IMR-90 (cell line): Measurements from ENCODE around the gene GRHL3. TPM values are rescaled to one million over a fixed set of nuclear protein-coding genes. Genes with fewer than 3 reads are reported as not detected.

Experiments used
- ATAC-seq: fragments of 200-7000 bp; cut with Tn5 transposase; 2 replicates; pipeline ENCODE4 v1.9.1; 2020; ENCODE audit warnings: low read depth, mild to moderate bottlenecking, moderate library complexity
- BruUV-seq: library from RNA; stranded (reverse); fragments of 400-500 nt; replicated peaks from 2 replicates; lab custom pipeline; 2021; lab: Mats Ljungman, UMichigan
- CTCF ChIA-PET: fragments of 300-600 bp; formaldehyde crosslinking; extraction: SDS; loops from one replicate; lab custom pipeline; 2021; ENCODE audit warnings: antibody characterized with exemption; lab: Yijun Ruan, JAX
- POLR2A ChIA-PET: fragments of 300-600 bp; sonication (Branson Sonifier 250); formaldehyde crosslinking; loops from one replicate; lab custom pipeline; 2022; ENCODE audit warnings: antibody characterized with exemption; ENCODE audit not compliant: unreplicated experiment; lab: Charles Lee
- DNase-seq: peaks from one replicate; pipeline ENCODE4 v3.0.0; 2013
- H2AFZ ChIP-seq: replicated peaks from 2 replicates; pipeline ENCODE3; 2013; ENCODE audit warnings: low read length, mild to moderate bottlenecking; ENCODE audit not compliant: poor library complexity
- H2AK5ac ChIP-seq: 2 replicates; pipeline ENCODE4 v1.6.1; 2013; ENCODE audit warnings: low read depth, low read length, inconsistent platforms
- H2AK9ac ChIP-seq: replicated peaks from 2 replicates; pipeline ENCODE3; 2013; ENCODE audit warnings: mild to moderate bottlenecking, low read depth, low read length, moderate library complexity; ENCODE audit not compliant: poor library complexity
- H2BK120ac ChIP-seq: 2 replicates; pipeline ENCODE4 v1.6.1; 2013; ENCODE audit warnings: low read depth, low read length, inconsistent platforms
- H2BK15ac ChIP-seq: 3 replicates; pipeline ENCODE4 v1.6.1; 2013; ENCODE audit warnings: low read depth, low read length, inconsistent platforms
- H2BK20ac ChIP-seq: 2 replicates; pipeline ENCODE4 v1.6.1; 2013; ENCODE audit warnings: low read depth, mild to moderate bottlenecking, inconsistent platforms, low read length, moderate library complexity
- H2BK5ac ChIP-seq: 2 replicates; pipeline ENCODE4 v1.6.1; 2013; ENCODE audit warnings: mild to moderate bottlenecking, low read depth, low read length, inconsistent platforms; ENCODE audit not compliant: poor library complexity, severe bottlenecking
- H3K14ac ChIP-seq: replicated peaks from 2 replicates; pipeline ENCODE4 v1.6.1; 2013; ENCODE audit warnings: low read depth, low read length, inconsistent platforms
- H3K18ac ChIP-seq: 2 replicates; pipeline ENCODE4 v1.6.1; 2013; ENCODE audit warnings: low read depth, low read length, control low read depth
- H3K23ac ChIP-seq: 2 replicates; pipeline ENCODE4 v1.6.1; 2013; ENCODE audit warnings: low read depth, low read length, inconsistent platforms
- H3K27ac ChIP-seq: 2 replicates; pipeline ENCODE4 v1.5.1; 2013; ENCODE audit warnings: mild to moderate bottlenecking, control low read depth, low read length; ENCODE audit not compliant: insufficient read depth
- H3K27me3 ChIP-seq: 2 replicates; pipeline ENCODE4 v1.6.1; 2013; ENCODE audit warnings: low read length; ENCODE audit not compliant: control insufficient read depth, insufficient read depth
- H3K36me3 ChIP-seq: 2 replicates; pipeline ENCODE4 v1.6.1; 2013; ENCODE audit warnings: low read length, mixed read lengths; ENCODE audit not compliant: control insufficient read depth, insufficient read depth
- H3K4ac ChIP-seq: 2 replicates; pipeline ENCODE4 v1.6.1; 2013; ENCODE audit warnings: low read depth, low read length, inconsistent platforms
- H3K4me1 ChIP-seq: 2 replicates; pipeline ENCODE4 v1.6.1; 2013; ENCODE audit warnings: low read length, mixed read lengths; ENCODE audit not compliant: control insufficient read depth, insufficient read depth
- H3K4me2 ChIP-seq: 2 replicates; pipeline ENCODE4 v1.6.1; 2013; ENCODE audit warnings: low read depth, mild to moderate bottlenecking, control low read depth, low read length, moderate library complexity
- H3K4me3 ChIP-seq: 2 replicates; pipeline ENCODE4 v1.5.1; 2013; ENCODE audit warnings: low read depth, mild to moderate bottlenecking, control low read depth, low read length, moderate library complexity; ENCODE audit not compliant: insufficient read depth
- H3K56ac ChIP-seq: 2 replicates; pipeline ENCODE4 v1.6.1; 2013; ENCODE audit warnings: low read length, inconsistent platforms; ENCODE audit not compliant: insufficient read depth; ENCODE audit errors: extremely low read depth
- H3K79me1 ChIP-seq, 2 experiments: 2 replicates each; pipeline ENCODE4 v1.6.1; 2013; ENCODE audit warnings: low read length in 2 of 2, inconsistent platforms in 1 of 2, low read depth in 1 of 2
- H3K9ac ChIP-seq: 2 replicates; pipeline ENCODE4 v1.6.1; 2013; ENCODE audit warnings: low read depth, low read length, control low read depth
- H3K9me1 ChIP-seq: 2 replicates; pipeline ENCODE4 v1.6.1; 2013; ENCODE audit warnings: low read length, inconsistent platforms; ENCODE audit not compliant: insufficient read depth
- H3K9me3 ChIP-seq: 2 replicates; pipeline ENCODE4 v1.6.1; 2013; ENCODE audit warnings: low read length; ENCODE audit not compliant: control insufficient read depth, insufficient read depth
- H4K20me1 ChIP-seq: 2 replicates; pipeline ENCODE4 v1.6.1; 2013; ENCODE audit warnings: low read length, inconsistent platforms; ENCODE audit not compliant: insufficient read depth
- H4K5ac ChIP-seq: 2 replicates; pipeline ENCODE4 v1.6.1; 2013; ENCODE audit warnings: mild to moderate bottlenecking, low read depth, low read length, control low read depth
- H4K8ac ChIP-seq, 2 experiments: 2 replicates each; pipeline ENCODE4 v1.6.1; 2013; ENCODE audit warnings: low read depth in 2 of 2, low read length in 2 of 2, control low read depth in 1 of 2, inconsistent platforms in 1 of 2
- H4K91ac ChIP-seq: 2 replicates; pipeline ENCODE4 v1.6.1; 2013; ENCODE audit warnings: low read depth, low read length, inconsistent platforms; ENCODE audit not compliant: insufficient read depth
- BHLHE40 ChIP-seq: fragments of 150-350 bp; IDR thresholded peaks from 2 replicates; pipeline ENCODE4 v1.6.1; 2016; ENCODE audit warnings: mild to moderate bottlenecking, low read depth, low read length
- CEBPB ChIP-seq: IDR thresholded peaks from 2 replicates; pipeline ENCODE4 v1.6.1; 2012; ENCODE audit warnings: low read depth, low read length, improper control_type of control experiment
- CHD1 ChIP-seq: IDR thresholded peaks from 2 replicates; pipeline ENCODE4 v1.6.1; 2012; ENCODE audit warnings: low read depth, low read length, improper control_type of control experiment
- ELK1 ChIP-seq: fragments of 150-350 bp; IDR thresholded peaks from 2 replicates; pipeline ENCODE4 v1.6.1; 2016; ENCODE audit warnings: low read depth, mild to moderate bottlenecking, low read length, moderate library complexity, borderline replicate concordance
- FOS ChIP-seq: fragments of 150-350 bp; IDR thresholded peaks from 2 replicates; pipeline ENCODE4 v1.6.1; 2016; ENCODE audit warnings: low read depth, low read length
- MAFK ChIP-seq: IDR thresholded peaks from 2 replicates; pipeline ENCODE4 v1.6.1; 2012; ENCODE audit warnings: low read depth, low read length, improper control_type of control experiment
- MAZ ChIP-seq: IDR thresholded peaks from 2 replicates; pipeline ENCODE4 v1.6.1; 2012; ENCODE audit warnings: low read depth, mild to moderate bottlenecking, low read length, improper control_type of control experiment, moderate library complexity, borderline replicate concordance
- MXI1 ChIP-seq: IDR thresholded peaks from 2 replicates; pipeline ENCODE4 v1.6.1; 2012; ENCODE audit warnings: low read depth, mild to moderate bottlenecking, low read length, moderate library complexity, borderline replicate concordance
- NFE2L2 ChIP-seq: fragments of 150-350 bp; IDR thresholded peaks from 2 replicates; pipeline ENCODE4 v1.6.1; 2016; ENCODE audit warnings: low read depth, mild to moderate bottlenecking, low read length
- POLR2A ChIP-seq: IDR thresholded peaks from 2 replicates; pipeline ENCODE4 v1.6.1; 2012; ENCODE audit warnings: mild to moderate bottlenecking, low read depth, low read length
- RAD21 ChIP-seq: IDR thresholded peaks from 2 replicates; pipeline ENCODE4 v1.6.1; 2012; ENCODE audit warnings: low read length, improper control_type of control experiment
- RCOR1 ChIP-seq: IDR thresholded peaks from 2 replicates; pipeline ENCODE4 v1.6.1; 2012; ENCODE audit warnings: mild to moderate bottlenecking, low read length, improper control_type of control experiment; ENCODE audit not compliant: insufficient replicate concordance
- RFX5 ChIP-seq: IDR thresholded peaks from 2 replicates; pipeline ENCODE4 v1.8.0; 2012; ENCODE audit warnings: low read depth, mild to moderate bottlenecking, low read length, moderate library complexity
- SMC3 ChIP-seq: fragments of 150-350 bp; IDR thresholded peaks from 2 replicates; pipeline ENCODE4 v1.6.1; 2016; ENCODE audit warnings: low read depth, mild to moderate bottlenecking, antibody characterized with exemption, low read length, moderate library complexity
- WGBS, 2 experiments: methylation state at CpG; one replicate each; pipeline versions ENCODE4 v1.1.5 to v1.1.7; 2013; ENCODE audit warnings: missing lambda C conversion rate in 2 of 2; ENCODE audit not compliant: insufficient read length in 1 of 2; ENCODE audit errors: extremely low coverage in 2 of 2; 5-methylcytosine and 5-hydroxymethylcytosine counted together
- dilution Hi-C: fragments of 300-500 bp; cut with HindIII; formaldehyde crosslinking; loops from one replicate; pipeline ENCODE4 v1.14.3; 2018; ENCODE audit warnings: low sequenced_read_pairs; ENCODE audit not compliant: unreplicated experiment
- in situ Hi-C: fragments of 300-500 bp; cut with MboI; formaldehyde crosslinking; loops from 3 replicates; pipeline ENCODE4 v1.14.3; 2019; ENCODE audit warnings: low sequenced_read_pairs, inconsistent platforms, mixed read lengths
- intact Hi-C: fragments of 100-400 bp; cut with micrococcal nuclease; formaldehyde crosslinking; loops from 2 replicates; pipeline ENCODE4 v1.10.0; 2022
- polyA plus RNA-seq, 3 experiments: library from polyadenylated mRNA; depleted of rRNA; stranded (reverse); fragments of >200 nt; gene quantifications; 2 replicates each; pipeline ENCODE4 v1.2.3, GENCODE V29; 2012; ENCODE audit warnings: low replicate concordance in 1 of 3
- total RNA-seq: library from RNA; depleted of rRNA; stranded (reverse); fragments of >200 nt; gene quantifications from 2 replicates; pipeline ENCODE4 v1.2.3, GENCODE V29; 2012
- TF ChIP-seq, protein P1 (sequence below): fragments of 150-350 bp; IDR thresholded peaks from 2 replicates; pipeline ENCODE4 v1.6.1; 2017; ENCODE audit warnings: mild to moderate bottlenecking, antibody characterized with exemption, low read length, low read depth
- TF ChIP-seq, protein P2 (sequence below): conservative IDR thresholded peaks from 2 replicates; pipeline ENCODE4 v1.5.1; 2012; ENCODE audit warnings: mild to moderate bottlenecking, low read depth, low read length, improper control_type of control experiment

Gene GRHL3
- total and polyA plus RNA-seq, 2 of the 4 experiments (the other 2 are of a cell fraction), result not detected

GRCh38 chr1:24311234-24311633 is 7.9 kb upstream of the GRHL3 start:
- CTCF ChIA-PET, result no interaction called here
- POLR2A ChIA-PET, result no interaction called here
- no peak for ATAC-seq

More at GRCh38 chr1:24311234-24311633, 7.9 kb upstream of the GRHL3 start:
- no peak for TF ChIP-seq FOS
- no peak for TF ChIP-seq SMC3
- no peak for TF ChIP-seq RAD21
- no peak for TF ChIP-seq CEBPB
- no peak for TF ChIP-seq MAZ
- no peak for TF ChIP-seq CHD1
- TF ChIP-seq RCOR1, result no peak
- TF ChIP-seq, protein P1, sequence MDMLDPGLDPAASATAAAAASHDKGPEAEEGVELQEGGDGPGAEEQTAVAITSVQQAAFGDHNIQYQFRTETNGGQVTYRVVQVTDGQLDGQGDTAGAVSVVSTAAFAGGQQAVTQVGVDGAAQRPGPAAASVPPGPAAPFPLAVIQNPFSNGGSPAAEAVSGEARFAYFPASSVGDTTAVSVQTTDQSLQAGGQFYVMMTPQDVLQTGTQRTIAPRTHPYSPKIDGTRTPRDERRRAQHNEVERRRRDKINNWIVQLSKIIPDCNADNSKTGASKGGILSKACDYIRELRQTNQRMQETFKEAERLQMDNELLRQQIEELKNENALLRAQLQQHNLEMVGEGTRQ, result no peak
- TF ChIP-seq BHLHE40, result no peak
- TF ChIP-seq RFX5, result no peak
- no peak for TF ChIP-seq ELK1
- no peak for TF ChIP-seq MXI1
- TF ChIP-seq MAFK, result no peak
- TF ChIP-seq, protein P2, sequence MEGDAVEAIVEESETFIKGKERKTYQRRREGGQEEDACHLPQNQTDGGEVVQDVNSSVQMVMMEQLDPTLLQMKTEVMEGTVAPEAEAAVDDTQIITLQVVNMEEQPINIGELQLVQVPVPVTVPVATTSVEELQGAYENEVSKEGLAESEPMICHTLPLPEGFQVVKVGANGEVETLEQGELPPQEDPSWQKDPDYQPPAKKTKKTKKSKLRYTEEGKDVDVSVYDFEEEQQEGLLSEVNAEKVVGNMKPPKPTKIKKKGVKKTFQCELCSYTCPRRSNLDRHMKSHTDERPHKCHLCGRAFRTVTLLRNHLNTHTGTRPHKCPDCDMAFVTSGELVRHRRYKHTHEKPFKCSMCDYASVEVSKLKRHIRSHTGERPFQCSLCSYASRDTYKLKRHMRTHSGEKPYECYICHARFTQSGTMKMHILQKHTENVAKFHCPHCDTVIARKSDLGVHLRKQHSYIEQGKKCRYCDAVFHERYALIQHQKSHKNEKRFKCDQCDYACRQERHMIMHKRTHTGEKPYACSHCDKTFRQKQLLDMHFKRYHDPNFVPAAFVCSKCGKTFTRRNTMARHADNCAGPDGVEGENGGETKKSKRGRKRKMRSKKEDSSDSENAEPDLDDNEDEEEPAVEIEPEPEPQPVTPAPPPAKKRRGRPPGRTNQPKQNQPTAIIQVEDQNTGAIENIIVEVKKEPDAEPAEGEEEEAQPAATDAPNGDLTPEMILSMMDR, result no peak
- TF ChIP-seq POLR2A, result no peak
- no peak for TF ChIP-seq NFE2L2
- no peak for DNase-seq
- Histone ChIP-seq H3K14ac (no peak overlapping the region), H3K23ac (no peak overlapping the region), H2AK9ac (no peak overlapping the region), H4K20me1 (no peaks in the 10 kb centered on the region), H3K4me2 (no peak overlapping the region), H2AFZ (no peak overlapping the region), H3K27me3 (peaks cover 32% of the 10 kb centered on the region), H2AK5ac (no peak overlapping the region), H2BK15ac (no peak overlapping the region), H3K9me3 (no peaks in the 10 kb centered on the region), H4K91ac (no peak overlapping the region), H3K4ac (no peak overlapping the region), H3K36me3 (no peaks in the 10 kb centered on the region), H3K4me1 (no peaks in the 10 kb centered on the region), H3K9me1 (no peaks in the 10 kb centered on the region), H4K5ac (no peak overlapping the region), H3K4me3 (no peak overlapping the region), H3K18ac (no peak overlapping the region), H3K27ac (no peak overlapping the region), H4K8ac (no peak overlapping the region), H3K56ac (no peak overlapping the region), H2BK120ac (no peak overlapping the region), H3K79me1 (no peaks in the 10 kb centered on the region), H2BK20ac (no peak overlapping the region), H3K9ac (no peak overlapping the region), H2BK5ac (no peak overlapping the region)
- WGBS, 2 experiments, result no CpG with 5 or more reads among the region's 3 CpGs
- dilution Hi-C loops, result no loop called here
- in situ Hi-C loops, result no loop called here
- intact Hi-C loops, result no loop called here
- no TSS peak for BruUV-seq
